ENCODE data around the gene ARHGAP22. TPM values are rescaled to one million over a fixed set of nuclear protein-coding genes. Genes with fewer than 3 reads are reported as not detected.

The ARHGAP22 gene
- total RNA-seq, 2 donors from 2014 or later: 4.4 to 8.6 TPM

GRCh38 chr10:48599830-48600134 is 5.1 kb downstream of the ARHGAP22 start:
- Histone ChIP-seq H3K4me1 (replicated peaks) (no peaks in the 10 kb centered on the region), H3K27ac (no peak overlapping the region), H3K36me3 (no peaks in the 10 kb centered on the region), H3K4me3 (no peak overlapping the region), H3K27me3 (replicated peaks; ENCODE audit: insufficient read depth) (peaks cover 6% of the 10 kb centered on the region), H3K9me3 (no peaks in the 10 kb centered on the region)
- intact Hi-C loops (cut with DNase I): no loop called here
- 63% methylated on average over 2 of the region's 2 CpGs for WGBS
- DNase-seq (ENCODE audit: low spot score): no peak
- TF ChIP-seq CTCF (IDR thresholded peaks at IDR 0.05) (no peak), POLR2AphosphoS5 (IDR thresholded peaks at IDR 0.05) (no peak), POLR2A (IDR thresholded peaks at IDR 0.05) (no peak)

GRCh38 chr10:48598936-48599829 is 5.7 kb downstream of the ARHGAP22 start:
- DNase-seq (ENCODE audit: low spot score): no peak
- Histone ChIP-seq H3K27ac (no peak overlapping the region), H3K27me3 (replicated peaks; ENCODE audit: insufficient read depth) (peaks cover 4% of the 10 kb centered on the region), H3K36me3 (no peaks in the 10 kb centered on the region), H3K4me3 (no peak overlapping the region), H3K4me1 (replicated peaks) (no peaks in the 10 kb centered on the region), H3K9me3 (no peaks in the 10 kb centered on the region)
- no peak for TF ChIP-seq POLR2A (IDR thresholded peaks at IDR 0.05)
- TF ChIP-seq CTCF (IDR thresholded peaks at IDR 0.05): no peak
- no peak for TF ChIP-seq POLR2AphosphoS5 (IDR thresholded peaks at IDR 0.05)
- intact Hi-C loops (cut with DNase I): no loop called here
- 76% methylated on average over 6 of the region's 6 CpGs for WGBS

GRCh38 chr10:48598243-48598935 is 6.5 kb downstream of the ARHGAP22 start:
- intact Hi-C loops (cut with DNase I): no loop called here
- TF ChIP-seq CTCF (IDR thresholded peaks at IDR 0.05) (no peak), POLR2A (IDR thresholded peaks at IDR 0.05) (no peak), POLR2AphosphoS5 (IDR thresholded peaks at IDR 0.05) (no peak)
- H3K36me3 ChIP-seq: no peaks in the 10 kb centered on the region
- WGBS: 84% methylated on average over 7 of the region's 7 CpGs
- no peaks in the 10 kb centered on the region for H3K9me3 ChIP-seq
- H3K27me3 ChIP-seq (replicated peaks; ENCODE audit: insufficient read depth): no peaks in the 10 kb centered on the region
- no peaks in the 10 kb centered on the region for H3K4me1 ChIP-seq (replicated peaks)
- no peak overlapping the region for H3K27ac ChIP-seq
- no peak for DNase-seq (ENCODE audit: low spot score)
- no peak overlapping the region for H3K4me3 ChIP-seq

- Histone ChIP-seq H3K27me3 (replicated peaks; ENCODE audit: insufficient read depth) (no peaks in the 10 kb centered on the region), H3K4me1 (replicated peaks) (no peaks in the 10 kb centered on the region), H3K9me3 (no peaks in the 10 kb centered on the region), H3K27ac (no peak overlapping the region), H3K36me3 (no peaks in the 10 kb centered on the region), H3K4me3 (no peak overlapping the region)
- DNase-seq (ENCODE audit: low spot score): no peak
- intact Hi-C loops (cut with DNase I): no loop called here
- WGBS: 93% methylated on average over 3 of the region's 3 CpGs
- TF ChIP-seq POLR2A (IDR thresholded peaks at IDR 0.05) (no peak), POLR2AphosphoS5 (IDR thresholded peaks at IDR 0.05) (no peak), CTCF (IDR thresholded peaks at IDR 0.05) (no peak)
Observed at GRCh38 chr10:48595539-48595932, 9.3 kb downstream of the ARHGAP22 start.
